ENCODE data around the gene ABCA7.
"Not testable (repeated sequence)": the region's sequence is repeated elsewhere in the genome, so short reads cannot be mapped to it uniquely, and the experiment has no call there.

ABCA7 gene

DNA sequence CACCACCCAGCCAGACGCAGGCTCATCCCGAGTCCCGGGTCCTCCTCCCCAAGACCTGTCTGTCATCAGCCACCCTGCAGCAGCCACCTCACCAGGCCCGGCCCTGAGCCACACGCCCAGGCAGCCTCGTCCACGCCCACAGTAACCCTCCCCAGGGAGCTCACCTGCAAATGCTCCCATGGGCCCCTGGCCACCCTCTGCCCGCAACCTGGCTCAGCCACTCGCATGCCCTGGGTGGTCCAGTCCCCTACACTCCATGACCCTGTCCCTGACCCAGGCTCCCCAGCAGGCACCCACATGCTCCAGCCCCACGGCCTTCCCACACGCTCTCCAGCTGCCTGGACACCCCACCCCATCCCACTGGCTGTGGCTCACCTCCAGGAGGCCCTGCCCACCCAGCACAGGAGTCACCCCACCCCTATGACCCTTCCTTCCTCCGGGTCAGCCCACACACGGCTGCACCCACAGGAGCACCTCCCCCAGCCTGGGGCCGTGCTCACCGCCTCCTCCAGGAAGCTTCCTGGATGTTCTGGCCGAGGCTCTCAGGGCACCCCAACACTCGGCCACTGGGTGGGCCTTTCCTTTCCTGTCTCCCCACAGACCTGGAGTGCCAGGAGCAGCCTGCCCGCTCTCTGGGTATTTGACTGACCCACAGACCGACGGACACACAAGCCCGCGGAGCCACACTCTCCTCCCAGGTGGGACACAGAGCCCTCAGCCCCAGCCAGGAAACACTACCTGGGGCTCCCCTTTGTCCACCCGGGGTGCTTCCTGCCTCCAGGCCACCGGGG, 22.6 kb upstream of the ABCA7 start:
- no peak for DNase-seq (ENCODE audit: low read depth)

DNA sequence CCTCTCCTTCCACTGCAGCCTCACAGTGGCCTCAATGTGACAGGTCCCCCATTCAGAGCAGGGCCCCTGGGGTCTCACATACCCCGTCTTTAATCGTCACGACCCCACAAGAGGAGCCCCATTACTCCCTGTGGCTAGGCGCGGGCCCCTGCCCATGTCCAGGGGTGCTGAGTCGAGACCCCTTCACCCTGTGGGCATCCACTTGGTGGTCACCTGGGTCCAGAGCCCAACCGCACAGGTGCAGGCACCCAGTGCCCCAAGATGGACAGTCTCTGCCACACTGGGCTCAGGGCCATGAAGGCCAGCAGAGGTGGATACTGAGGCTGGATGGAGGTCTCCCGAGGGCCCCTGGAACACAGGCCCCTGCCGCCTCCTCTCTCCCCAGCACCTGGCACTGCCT, 22.0 kb upstream of the ABCA7 start:
- DNase-seq (ENCODE audit: low read depth) = no peak

DNA sequence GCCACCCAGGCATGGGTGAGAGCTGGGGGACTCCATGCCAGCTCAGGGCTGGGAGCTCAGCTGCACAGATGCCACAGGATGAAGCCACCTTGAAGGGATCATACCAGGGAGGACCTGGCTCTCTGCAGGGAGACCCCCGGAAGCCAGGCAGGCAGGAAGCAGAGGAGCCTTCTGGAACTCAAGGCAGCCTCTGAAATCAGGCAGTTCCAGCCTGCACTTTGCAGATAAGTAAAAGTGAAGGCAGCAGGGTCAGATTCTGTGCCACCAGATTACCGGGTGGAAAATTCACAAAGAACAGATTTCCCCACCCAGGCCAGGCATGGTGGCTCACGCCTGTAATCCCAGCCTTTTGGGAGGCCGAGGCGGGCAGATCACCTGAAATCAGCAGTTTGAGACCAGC, 21.5 kb upstream of the ABCA7 start:
- DNase-seq (ENCODE audit: low read depth) = no peak

DNA sequence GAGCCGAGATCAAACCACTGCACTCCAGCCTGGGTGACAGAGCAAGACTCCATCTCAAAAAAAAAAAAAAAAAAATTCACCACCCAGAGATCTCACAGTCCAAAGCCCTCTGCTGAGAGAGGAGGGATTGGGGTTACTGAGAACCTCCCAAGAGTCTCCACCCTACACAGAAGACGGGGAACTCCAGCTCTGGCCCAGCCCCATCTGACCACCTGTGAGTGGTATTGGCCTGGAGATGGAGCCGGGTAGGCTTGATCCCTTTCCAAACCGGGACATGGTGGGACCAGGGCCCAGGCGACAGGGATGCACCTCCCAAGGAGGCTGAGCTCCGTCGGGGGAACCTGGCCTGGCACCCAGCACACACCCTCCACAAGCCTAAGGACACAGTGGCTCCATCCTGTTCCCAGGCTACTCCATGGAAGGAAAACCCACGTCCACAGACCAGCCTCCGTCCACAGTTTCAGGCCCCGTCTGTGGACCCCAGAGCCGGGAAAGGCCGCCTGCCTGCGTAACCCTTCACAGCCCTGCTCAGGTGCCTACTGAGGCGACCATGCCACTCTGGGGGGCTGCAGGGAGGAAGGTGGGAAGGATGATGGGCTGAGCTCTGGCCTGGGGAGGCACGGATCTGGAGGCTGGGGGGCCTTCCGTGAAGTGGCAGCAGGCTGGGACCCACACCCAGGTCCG, 20.8 kb upstream of the ABCA7 start:
- DNase-seq (ENCODE audit: low read depth) = no peak

DNA sequence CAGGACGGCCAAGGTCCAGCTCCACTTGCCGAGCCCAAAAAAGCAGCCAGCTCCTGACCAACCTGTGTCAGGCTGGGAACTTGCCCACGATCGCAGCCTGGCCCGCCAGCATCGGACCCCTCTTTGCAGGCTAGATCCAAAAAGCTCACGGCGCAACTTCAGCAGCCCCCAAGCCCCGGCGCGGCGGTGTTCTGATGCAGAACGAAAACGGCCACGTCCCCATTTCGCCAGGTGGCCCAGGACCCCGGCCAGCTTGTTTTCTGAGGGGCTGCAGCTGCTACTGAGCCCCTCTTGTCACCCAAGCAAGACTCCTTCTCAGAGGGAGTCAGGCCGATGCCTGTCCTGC, 20.3 kb upstream of the ABCA7 start:
- no peak for DNase-seq (ENCODE audit: low read depth)

DNA sequence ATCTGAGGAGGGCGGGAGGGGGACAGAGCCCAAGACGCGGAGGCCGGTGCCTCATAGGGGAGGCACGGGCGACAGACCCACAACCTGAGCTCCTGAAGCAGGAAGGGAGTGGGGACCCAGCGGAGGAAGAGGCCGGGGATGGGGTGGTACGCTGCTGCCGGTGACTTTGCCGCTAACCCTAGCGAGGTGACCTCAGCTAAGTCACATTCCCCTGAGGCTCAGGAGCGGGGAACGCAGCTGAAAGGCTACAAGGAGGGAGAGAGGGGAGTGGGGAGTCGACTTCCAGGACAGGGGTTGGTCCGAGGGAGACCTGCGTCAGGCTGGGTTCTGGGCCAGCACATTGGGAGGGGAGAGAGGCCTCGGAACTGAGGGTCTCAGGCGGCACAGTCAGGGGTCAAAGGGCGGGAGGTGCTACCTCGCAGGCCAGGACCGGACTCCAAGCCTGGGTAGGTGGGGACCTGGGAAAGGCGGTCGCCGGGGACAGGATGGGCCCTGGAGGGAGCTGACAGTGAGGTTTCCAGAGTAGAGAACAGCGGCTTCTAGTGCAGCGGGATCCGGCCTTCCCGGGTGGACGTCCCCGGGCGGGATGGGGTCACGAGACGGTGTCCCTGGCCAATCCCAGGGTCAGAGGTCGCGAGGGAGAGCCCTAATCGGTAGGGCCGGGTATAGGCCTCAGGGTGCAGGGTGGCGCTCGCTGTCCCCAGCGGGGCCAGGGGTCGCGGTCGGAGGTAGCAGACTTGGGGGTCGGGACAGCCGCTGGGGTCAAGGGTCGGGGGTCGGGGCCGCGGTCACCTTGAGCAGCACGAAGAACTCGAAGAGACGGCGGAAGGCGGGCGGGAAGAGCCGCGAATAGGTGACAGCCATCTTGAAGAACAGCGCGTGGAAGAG, 19.7 kb upstream of the ABCA7 start:
- DNase-seq (ENCODE audit: low read depth) = no peak

DNA sequence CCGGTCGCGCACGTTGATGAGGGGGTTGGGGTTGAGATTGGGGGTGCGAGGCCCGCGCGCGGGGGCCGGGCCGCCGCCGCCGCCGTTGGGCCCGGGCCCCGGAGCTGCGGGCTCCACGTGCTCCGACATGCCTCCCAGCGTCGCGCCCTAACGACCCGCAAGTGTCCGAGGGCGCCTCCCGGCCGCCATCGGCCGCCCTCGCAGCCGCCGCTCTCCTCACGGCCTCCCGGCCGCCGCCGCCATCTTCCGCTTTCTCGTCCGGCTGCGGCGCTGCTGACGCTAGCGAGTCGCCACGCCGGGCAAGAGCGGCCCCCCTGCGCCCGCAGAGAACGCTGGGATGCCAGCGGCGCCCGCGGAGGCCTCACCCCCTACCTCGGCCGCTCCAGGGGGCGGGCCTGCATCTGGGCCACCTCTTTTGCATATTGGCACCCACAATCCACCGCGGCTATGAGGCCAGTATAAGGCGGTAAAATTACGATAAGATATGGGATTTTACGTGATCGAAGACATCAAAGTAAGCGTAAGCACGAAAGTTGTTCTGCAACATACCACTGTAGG, 19.0 kb upstream of the ABCA7 start, which contains the start of gene TMEM259:
Gene TMEM259 (minus strand): TSS at position 256 of the 558 bp plus-strand sequence. CDS start 127 bp downstream, at position 129.
- DNase-seq (ENCODE audit: low read depth) = peak; percentile 91

DNA sequence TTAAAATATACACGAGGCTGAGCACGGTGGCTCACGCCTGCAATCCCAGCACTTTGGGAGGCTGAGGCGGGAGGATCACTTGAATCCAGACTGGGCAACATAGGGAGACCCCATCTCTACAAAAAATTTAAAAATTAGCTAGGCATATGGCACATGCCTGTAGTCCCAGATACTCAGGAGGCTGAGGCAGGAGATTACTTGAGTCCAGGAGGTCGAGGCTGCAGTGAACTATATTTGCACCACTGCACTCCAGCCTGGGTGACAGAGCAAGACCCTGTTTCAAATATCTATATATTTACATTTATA, 16.1 kb upstream of the ABCA7 start:
- not testable (repeated sequence) for DNase-seq (ENCODE audit: low read depth)

DNA sequence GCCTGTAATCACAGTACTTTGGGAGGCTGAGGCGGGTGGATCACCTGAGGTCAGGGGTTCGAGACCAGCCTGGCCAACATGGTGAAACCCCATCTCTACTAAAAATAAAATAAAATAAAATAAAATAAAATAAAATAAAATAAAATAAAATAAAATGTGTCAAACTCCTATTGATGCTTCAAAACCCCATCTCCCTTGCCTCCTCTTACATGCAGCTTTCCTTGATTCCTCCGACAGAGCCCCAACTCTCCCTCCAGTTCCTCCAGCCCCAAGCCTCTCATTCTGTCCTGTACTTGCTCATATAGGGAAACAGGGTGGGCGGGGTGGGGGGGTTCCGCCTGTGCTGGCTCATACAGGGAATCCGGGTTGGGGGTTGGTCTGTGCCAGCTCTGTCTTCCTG, 14.8 kb upstream of the ABCA7 start:
- DNase-seq (ENCODE audit: low read depth) = not testable (repeated sequence)

DNA sequence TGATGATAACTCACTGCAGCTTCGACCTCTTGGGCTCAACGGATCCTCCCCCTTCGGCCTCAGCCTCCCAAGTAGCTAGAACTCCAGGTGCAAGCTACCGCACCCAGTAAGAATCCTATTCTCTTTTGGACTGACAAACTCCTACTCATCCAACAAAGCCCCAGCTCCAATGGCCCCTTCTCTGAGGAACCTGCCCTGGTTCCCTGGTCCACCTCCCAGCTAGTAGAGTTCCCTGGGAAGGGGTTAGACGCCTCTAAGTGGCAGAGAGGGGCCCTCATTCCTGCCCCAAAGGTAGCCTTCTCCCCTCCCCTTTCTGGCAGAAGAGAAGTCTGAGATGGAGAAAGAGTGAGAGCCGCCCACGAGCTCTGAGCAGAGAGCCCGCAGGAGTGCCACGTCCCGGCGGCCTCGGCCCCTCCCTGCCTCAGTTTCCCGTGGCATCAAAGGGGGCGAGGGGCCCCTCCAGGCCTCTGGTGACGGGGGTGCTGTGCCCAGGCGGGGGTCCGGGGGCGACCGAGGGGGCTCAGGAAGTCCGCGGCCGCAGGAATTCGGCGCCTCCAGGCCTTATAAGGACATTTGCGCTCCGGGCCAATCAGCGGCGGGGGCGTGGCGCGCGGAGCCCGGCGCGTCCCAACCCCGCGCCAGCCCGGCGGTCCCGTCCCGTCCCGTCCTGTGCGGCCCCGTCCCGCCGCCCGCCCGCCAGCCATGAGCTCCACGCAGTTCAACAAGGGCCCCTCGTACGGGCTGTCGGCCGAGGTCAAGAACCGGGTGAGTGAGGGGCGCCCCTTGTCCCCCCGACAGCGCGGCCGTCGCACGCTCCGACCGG, 13.7 kb upstream of the ABCA7 start, which contains the start of gene CNN2:
Gene CNN2 (plus strand): TSS at position 649 of the 823 bp plus-strand sequence. CDS start 54 bp downstream, at position 703.
- no peak for DNase-seq (ENCODE audit: low read depth)

DNA sequence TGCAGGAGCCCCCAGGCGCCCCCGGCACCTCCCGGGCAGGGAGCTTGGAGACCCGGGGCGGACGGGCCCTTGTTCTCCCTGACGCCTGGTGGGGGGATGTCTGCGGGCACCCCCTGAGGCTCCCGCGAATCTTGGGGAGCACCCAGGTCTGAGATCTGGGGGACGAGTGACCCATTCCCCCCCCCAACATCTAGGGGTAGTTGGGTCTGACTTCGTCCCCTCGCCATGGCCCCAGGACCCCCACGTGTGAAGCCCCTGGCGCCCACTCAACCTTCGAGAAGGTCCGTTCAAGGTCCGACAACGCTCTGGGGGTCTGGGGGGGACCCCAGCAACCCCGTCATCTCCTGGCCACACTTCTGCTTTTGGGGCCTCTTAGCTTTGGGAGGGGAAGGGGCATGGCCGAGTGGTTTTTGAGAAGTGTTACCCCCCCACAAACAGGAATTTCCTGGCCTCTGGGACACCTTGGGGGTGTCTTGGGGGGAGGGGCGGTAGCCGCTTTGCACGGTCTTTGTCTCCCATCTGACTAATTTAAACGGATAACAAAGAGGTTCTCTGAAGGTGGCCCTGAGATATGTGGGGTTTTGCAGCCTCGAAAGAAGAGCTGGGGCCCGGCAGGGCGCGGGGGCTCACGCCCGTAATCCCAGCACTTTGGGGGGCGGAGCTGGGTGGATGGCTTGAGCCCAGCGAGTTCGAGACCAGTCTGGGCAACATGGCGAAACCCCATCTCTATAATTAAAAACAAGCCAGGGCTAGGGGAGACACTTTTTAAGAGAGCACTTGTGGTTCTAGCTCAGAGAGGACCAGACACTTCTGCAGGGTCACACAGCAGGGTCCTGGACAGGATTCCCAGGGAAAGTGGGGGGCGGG, 12.9 kb upstream of the ABCA7 start:
- no peak for DNase-seq (ENCODE audit: low read depth)

DNA sequence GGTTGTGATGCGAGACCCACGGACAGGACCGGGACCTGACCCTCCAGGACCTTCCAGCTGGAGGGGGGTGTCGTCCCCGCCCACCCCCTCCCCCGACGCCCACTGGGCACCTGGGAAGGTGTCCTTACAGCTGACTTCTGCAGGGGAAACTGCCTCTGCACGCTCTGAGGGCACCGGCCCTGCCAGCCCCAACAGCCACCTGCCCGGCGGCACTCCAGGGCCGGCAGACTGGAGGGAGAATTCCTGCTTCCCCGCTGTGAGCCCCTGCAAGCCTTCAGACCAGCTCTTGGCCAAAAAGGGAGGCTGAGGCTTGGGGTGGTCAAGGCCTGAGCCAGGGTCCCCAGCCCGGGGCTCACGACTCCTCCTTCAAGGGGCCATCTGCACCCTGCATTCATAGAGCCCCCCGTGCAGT, 12.3 kb upstream of the ABCA7 start:
- no peak for DNase-seq (ENCODE audit: low read depth)

DNA sequence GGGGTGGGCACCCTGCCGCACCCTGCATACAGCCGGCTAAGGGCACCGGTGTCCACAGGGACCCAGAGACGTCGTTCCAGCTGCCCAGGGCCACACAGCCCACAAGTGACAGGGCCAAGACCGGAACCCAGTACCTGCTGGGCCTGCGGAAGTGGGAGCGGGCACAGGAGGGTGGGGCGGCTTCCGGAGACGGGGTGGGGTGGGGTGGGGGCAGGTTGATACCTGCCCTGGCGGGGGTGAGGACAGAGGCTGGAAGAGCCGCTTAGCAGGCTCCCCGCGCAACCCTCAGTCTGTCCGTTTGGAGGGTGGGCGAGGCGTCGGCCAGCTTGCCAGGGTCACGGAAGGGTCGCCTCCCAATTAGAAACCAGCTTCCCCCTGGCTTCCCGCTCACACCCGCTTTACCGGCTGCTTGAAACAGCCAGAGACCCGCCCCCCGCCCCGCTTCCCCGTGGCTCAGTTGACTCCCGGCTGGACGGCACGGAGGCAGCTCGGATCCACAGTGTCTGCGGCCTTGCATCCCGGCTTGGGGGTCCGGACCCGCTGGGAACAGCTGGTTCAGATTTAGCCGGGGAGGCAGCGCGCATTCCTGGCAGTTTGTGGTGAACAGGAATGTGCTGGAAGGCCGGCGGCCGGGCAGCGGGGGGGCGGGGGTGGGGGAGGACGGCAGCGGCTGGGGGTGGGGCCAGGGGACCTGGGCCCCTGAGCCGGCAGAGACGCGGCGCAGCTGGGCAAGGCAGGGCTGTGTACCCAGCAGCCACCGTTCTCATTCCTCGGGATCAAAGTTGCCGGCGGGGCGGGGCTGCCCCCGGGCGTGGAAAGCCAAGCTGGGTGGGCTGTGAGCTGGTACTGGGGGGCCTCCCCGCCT, 11.6 kb upstream of the ABCA7 start:
- no peak for DNase-seq (ENCODE audit: low read depth)

DNA sequence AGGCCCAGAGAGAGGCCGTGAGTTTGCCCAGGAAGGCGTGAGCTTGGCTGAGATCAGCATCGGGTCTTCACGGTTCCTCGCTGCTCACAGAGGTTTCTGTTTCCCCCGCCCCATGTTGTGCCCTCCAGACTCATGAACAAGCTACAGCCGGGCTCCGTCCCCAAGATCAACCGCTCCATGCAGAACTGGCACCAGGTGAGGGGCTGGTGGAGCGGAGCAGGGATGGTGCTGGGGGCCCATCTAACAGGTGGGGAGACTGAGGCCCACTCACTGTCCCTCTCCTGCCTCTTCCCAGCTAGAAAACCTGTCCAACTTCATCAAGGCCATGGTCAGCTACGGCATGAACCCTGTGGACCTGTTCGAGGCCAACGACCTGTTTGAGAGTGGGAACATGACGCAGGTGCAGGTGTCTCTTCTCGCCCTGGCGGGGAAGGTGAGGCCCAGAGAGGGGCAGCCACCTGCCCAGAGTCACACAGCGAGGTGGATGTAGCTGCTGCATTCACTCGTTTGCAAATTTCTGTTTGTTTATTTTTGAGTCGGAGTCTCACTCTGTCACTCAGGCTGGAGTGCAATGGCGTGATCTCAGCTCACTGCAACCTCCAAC, 7.5 kb upstream of the ABCA7 start:
- DNase-seq (ENCODE audit: low read depth) = no peak

DNA sequence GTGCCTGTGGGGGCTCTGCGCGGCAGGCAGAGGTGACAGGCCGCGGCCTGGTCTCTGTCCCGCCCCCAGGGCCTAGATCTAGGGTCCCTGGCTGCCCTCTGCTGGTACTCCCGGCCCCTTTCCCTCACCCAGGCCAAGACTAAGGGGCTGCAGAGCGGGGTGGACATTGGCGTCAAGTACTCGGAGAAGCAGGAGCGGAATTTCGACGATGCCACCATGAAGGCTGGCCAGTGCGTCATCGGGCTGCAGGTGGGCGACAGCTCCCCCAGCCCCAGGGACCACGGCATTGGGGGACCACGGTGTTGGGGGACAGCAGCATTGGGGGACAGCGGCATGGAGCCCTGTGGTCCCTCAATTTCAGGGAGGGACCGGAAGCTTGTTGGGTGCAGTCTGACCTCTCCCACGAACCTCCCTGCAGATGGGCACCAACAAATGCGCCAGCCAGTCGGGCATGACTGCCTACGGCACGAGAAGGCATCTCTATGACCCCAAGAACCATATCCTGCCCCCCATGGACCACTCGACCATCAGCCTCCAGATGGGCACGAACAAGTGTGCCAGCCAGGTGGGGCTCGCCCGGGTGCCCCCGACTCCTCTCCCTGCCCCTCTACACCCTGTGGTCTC, 3.8 kb upstream of the ABCA7 start:
- no peak for DNase-seq (ENCODE audit: low read depth)

DNA sequence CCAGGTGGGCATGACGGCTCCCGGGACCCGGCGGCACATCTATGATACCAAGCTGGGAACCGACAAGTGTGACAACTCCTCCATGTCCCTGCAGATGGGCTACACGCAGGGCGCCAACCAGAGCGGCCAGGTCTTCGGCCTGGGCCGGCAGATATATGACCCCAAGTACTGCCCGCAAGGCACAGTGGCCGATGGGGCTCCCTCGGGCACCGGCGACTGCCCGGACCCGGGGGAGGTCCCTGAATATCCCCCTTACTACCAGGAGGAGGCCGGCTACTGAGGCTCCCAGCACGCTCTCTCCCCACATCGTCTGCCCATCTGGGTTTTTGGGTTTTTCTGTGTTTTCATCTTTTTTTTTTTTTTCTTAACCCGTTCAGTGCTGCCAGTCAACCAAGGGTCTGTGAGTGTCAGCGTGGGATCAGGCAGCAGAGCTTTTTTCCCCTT, 2.3 kb upstream of the ABCA7 start:
- DNase-seq (ENCODE audit: low read depth) = no peak

DNA sequence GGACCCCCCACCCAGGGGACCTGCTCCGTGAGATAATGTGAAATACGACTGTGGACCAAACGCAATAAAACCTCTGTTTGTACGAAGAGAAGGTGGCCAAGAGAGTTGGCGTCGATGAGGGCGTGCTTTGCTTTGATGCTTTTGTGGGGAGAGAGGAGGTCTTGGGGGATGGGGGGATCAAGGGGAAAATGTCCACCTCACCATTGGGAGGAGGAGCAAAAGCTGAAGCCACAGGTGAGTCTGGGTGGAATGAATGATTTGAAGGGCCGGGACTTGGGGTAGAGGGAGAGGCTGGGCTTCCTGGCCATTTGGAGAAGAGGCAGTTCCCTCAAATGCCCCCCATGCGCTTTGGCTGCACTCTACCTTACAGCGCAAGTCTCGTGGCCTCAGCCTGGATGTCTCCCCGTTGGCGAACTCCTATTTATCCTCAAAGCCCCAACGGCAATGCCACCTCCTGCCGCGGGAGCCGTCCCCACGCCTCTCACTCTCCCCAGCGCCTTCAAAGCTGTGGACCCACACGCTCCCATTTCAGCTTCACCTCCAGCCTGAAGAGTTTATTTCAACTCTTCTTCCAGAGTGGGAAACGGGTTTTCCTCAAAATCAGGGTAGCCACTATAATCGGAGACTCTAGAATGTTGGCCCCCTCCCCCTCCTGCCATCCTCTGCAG, 795 bp upstream of the ABCA7 start:
- no peak for DNase-seq (ENCODE audit: low read depth)
